Vagina (tissue), 2 donors: ENCODE data around the gene PRKAG2. TPM values are rescaled to one million over a fixed set of nuclear protein-coding genes. Genes with fewer than 3 reads are reported as not detected.

Experiments used
- DNase-seq, 2 donors: peaks; one replicate each; pipeline ENCODE4 v3.0.0-alpha.2; 2017; ENCODE audit errors: extremely low spot score in 2 of 2
- H3K27ac ChIP-seq: fragments of 200-600 bp; sonication (generic); one replicate; pipeline ENCODE4 v1.5.1; 2019
- H3K27me3 ChIP-seq: fragments of 200-600 bp; sonication (generic); one replicate; pipeline ENCODE4 v1.5.1; 2019
- H3K36me3 ChIP-seq, 2 donors: fragments of 200-600 bp; sonication (generic); one replicate each; pipeline ENCODE4 v1.5.1; 2017 to 2019
- H3K4me1 ChIP-seq: fragments of 200-600 bp; sonication (generic); one replicate; pipeline ENCODE4 v1.5.1; 2019
- H3K4me3 ChIP-seq, 2 donors: fragments of 200-600 bp; sonication (generic); 1 replicate in 1 of 2; 2 replicates in 1 of 2; pipeline ENCODE4 v1.5.1; 2016 to 2019
- H3K9me3 ChIP-seq: fragments of 200-600 bp; sonication (generic); one replicate; pipeline ENCODE4 v1.5.1; 2019
- POLR2A ChIP-seq, 2 donors: fragments of 450-650 bp; IDR thresholded peaks; one replicate each; pipeline ENCODE4 v1.6.1; 2017; ENCODE audit warnings: antibody characterized with exemption in 2 of 2, mild to moderate bottlenecking in 2 of 2, moderate library complexity in 2 of 2
- POLR2AphosphoS5 ChIP-seq, 2 donors: sonication (generic); formaldehyde crosslinking; IDR thresholded peaks; one replicate each; pipeline ENCODE4 v1.9.0; 2017; ENCODE audit warnings: antibody characterized with exemption in 2 of 2, mild to moderate bottlenecking in 2 of 2, low read depth in 1 of 2; ENCODE audit not compliant: insufficient read depth in 1 of 2
- intact Hi-C: fragments of 100-400 bp; cut with DNase I; formaldehyde crosslinking; loops from one replicate; pipeline ENCODE4 v1.15.1; 2023
- small RNA-seq: library from RNA; depleted of rRNA; stranded (forward); fragments of <200 nt; gene quantifications from one replicate; pipeline ENCODE3, GENCODE V24; 2016
- total RNA-seq: library from RNA; depleted of rRNA; stranded (reverse); fragments of >200 nt; gene quantifications from one replicate; pipeline ENCODE4 v1.2.3, GENCODE V29; 2016
- TF ChIP-seq, protein P1 (sequence below), 3 experiments: fragments of 450-650 bp in 2 of 3; fragments of 200-600 bp in 1 of 3; sonication (generic) in 1 of 3; IDR thresholded peaks; one replicate each; pipeline ENCODE4 v1.5.1; 2017 to 2019; ENCODE audit warnings: antibody characterized with exemption in 3 of 3, mild to moderate bottlenecking in 2 of 3, moderate library complexity in 2 of 3

PRKAG2 gene
- total RNA-seq, 1 donor from 2014 or later = 25.0 TPM

DNA sequence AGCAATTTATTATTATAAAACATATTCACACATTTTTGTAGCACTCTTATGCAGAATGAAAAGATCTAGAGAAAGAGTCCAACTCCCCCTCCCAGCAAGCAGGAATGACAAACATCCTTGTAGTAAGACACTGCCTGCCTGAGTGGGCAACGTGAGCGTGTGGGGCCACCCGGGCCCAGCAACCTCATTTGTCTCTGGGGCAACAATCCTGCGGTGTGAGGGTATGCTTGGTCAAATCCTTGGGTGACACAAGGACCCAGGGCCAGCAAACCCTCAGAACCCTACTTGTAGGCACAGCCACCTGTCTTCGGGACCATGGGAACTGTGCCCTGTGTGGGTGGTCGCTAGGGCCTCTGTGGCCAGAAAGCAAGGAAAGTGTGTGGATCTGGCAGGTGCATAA, 367.9 kb downstream of the PRKAG2 start:
- no peak overlapping the region for H3K27ac ChIP-seq
- TF ChIP-seq POLR2AphosphoS5 (IDR thresholded peaks at IDR 0.05; ENCODE audit: insufficient read depth in 1 of 2, low read depth in 1 of 2) (no peak), POLR2A (IDR thresholded peaks at IDR 0.05) (no peak)
- TF ChIP-seq, protein P1, sequence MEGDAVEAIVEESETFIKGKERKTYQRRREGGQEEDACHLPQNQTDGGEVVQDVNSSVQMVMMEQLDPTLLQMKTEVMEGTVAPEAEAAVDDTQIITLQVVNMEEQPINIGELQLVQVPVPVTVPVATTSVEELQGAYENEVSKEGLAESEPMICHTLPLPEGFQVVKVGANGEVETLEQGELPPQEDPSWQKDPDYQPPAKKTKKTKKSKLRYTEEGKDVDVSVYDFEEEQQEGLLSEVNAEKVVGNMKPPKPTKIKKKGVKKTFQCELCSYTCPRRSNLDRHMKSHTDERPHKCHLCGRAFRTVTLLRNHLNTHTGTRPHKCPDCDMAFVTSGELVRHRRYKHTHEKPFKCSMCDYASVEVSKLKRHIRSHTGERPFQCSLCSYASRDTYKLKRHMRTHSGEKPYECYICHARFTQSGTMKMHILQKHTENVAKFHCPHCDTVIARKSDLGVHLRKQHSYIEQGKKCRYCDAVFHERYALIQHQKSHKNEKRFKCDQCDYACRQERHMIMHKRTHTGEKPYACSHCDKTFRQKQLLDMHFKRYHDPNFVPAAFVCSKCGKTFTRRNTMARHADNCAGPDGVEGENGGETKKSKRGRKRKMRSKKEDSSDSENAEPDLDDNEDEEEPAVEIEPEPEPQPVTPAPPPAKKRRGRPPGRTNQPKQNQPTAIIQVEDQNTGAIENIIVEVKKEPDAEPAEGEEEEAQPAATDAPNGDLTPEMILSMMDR (IDR thresholded peaks at IDR 0.05) = no peak
- no peaks in the 10 kb centered on the region for H3K36me3 ChIP-seq
- intact Hi-C loops = no loop called here
- no peak overlapping the region for H3K4me3 ChIP-seq
- peaks cover 73% of the 10 kb centered on the region for H3K4me1 ChIP-seq
- no peaks in the 10 kb centered on the region for H3K9me3 ChIP-seq
- H3K27me3 ChIP-seq = no peaks in the 10 kb centered on the region
- no peak for DNase-seq

DNA sequence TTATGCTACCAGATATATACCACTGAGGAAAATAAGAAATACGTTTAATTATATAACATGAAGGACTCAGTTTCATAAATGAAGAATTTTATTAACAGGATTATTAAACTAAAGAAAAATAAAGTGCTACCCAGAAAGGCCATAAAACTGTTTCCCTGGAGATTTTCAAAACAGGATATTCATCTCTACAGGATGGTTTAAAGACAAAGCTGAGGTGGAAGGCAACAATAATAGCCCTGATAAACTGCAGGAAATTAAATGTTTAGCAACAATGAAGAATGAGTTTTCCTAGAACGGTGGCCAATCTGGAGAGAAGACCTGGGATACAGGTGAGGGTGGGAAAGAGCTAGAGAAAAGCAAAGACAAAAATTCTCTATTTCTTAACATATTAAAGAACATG, 369.1 kb downstream of the PRKAG2 start:
- TF ChIP-seq POLR2A (IDR thresholded peaks at IDR 0.05) (no peak), POLR2AphosphoS5 (IDR thresholded peaks at IDR 0.05; ENCODE audit: insufficient read depth in 1 of 2, low read depth in 1 of 2) (no peak)
- TF ChIP-seq, protein P1 (IDR thresholded peaks at IDR 0.05) = no peak
- no peak overlapping the region for H3K27ac ChIP-seq
- H3K27me3 ChIP-seq = no peaks in the 10 kb centered on the region
- H3K4me1 ChIP-seq = peaks cover 85% of the 10 kb centered on the region
- H3K36me3 ChIP-seq = no peaks in the 10 kb centered on the region
- DNase-seq = no peak
- H3K4me3 ChIP-seq = no peak overlapping the region
- H3K9me3 ChIP-seq = no peaks in the 10 kb centered on the region
- intact Hi-C loops = no loop called here

DNA sequence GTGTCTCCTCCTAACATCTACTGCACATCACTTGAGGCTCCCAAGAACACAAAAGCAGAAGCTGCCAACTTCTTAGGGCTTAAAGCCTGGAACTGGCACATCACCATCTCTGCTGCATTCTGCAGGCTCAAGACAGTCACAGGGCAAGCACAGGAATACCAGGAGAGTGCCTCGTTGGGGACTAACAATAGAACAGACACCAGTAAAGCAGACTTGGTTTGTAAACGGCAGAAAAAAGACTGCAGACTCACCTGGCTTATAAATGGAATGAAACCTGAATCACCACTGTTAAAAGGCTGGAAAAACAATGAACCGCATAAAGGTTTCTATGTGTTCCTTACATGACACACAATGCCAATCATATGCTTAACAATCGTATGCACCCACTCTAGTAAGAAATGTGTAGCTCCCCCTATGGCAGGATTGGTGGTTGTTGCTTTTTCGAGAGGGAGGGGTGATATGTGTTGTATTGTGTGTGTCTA, 370.0 kb downstream of the PRKAG2 start:
- peaks cover 86% of the 10 kb centered on the region for H3K4me1 ChIP-seq
- no peak for DNase-seq
- intact Hi-C loops = no loop called here

More for the DNA sequence above, 370.0 kb downstream of the PRKAG2 start:
- H3K27me3 ChIP-seq = no peaks in the 10 kb centered on the region
- no peaks in the 10 kb centered on the region for H3K9me3 ChIP-seq
- H3K36me3 ChIP-seq = no peaks in the 10 kb centered on the region
- H3K27ac ChIP-seq = no peak overlapping the region
- no peak overlapping the region for H3K4me3 ChIP-seq
- TF ChIP-seq, protein P1 (IDR thresholded peaks at IDR 0.05) = no peak
- no peak for TF ChIP-seq POLR2AphosphoS5 (IDR thresholded peaks at IDR 0.05; ENCODE audit: insufficient read depth in 1 of 2, low read depth in 1 of 2)
- no peak for TF ChIP-seq POLR2A (IDR thresholded peaks at IDR 0.05)

Small RNA genes lying within 50 kb of the gene (small RNA-seq; reads per million reads assigned to genes)
- gene RF00019 (not detected), gene RNU6-604P (not detected)

Other genes starting within 250 kb of the PRKAG2 start
- not detected for gene GALNTL5, start 79.3 kb upstream of the PRKAG2 start, total RNA-seq
- gene GALNT11, start 148.6 kb upstream of the PRKAG2 start, total RNA-seq = 46.9 TPM